HG03442 (cell line): ENCODE measurements around the gene ALPK3.

Experiments
- ATAC-seq: cut with Tn5 transposase; IDR thresholded peaks from one replicate; pipeline ENCODE4 v1.9.1; 2021; ENCODE audit warnings: mild to moderate bottlenecking, moderate library complexity; ENCODE audit not compliant: unreplicated experiment

ALPK3 gene

DNA sequence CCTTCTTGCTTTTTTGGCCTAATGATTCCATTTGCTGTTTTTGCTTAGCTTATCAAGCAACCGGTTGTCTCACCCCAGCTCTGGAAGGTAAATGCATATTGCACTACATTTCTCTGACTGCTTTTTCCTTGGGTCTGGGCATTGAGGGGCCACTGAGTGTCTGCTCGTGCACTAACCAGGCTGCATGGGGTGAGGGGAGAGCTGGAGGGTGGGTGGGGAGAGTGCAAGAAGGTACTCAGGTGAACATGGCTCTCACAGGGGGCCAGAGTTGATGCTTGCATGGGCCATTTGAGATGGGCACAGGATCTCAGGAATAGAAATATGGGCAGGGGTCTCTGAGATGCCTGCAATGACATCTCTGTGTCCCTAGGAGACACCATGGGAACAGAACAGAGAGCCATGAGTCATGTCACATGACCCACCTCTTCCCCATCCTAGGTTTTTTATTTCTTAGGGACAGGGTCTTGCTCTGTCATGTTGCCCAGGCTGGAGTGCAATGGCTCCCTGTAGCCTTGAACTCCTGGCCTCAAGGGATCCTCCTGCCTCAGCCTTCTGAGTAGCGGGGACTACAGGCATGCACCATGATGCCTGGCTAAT, 6.2 kb downstream of the ALPK3 start:
- ATAC-seq = no peak

DNA sequence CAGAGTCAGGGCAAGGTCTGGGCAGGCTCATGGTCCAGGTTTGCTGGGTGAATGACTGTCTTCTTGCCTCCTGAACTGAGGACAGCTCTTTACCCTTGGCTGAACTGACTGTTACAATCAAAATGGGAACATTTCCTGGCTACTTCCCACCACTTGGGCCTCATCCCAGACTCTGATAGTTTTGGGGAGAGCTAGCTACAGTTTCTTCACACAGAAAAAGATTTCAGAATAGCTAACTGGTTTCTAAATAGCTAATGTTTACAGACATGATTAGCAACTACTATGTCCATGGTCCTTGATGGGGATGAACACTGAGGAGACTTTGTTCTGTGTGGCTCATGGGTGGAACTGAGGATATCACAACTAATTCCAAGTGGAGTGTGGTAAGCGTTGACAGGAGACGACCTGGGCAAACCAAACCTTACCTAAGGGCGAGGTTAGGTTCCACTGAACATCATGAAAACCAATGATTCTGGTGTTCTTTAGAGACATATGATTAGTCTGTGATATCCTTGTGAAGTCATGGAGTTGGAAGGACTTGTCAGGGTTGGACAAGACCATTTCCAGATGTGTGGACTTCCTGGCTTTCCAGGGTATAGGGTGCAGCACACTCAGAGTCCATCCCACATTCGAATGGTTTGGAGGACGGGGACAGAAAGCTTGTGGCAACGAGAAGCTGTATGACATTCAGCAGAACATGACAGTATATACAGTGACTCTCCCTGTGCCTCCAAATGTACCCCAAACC, 7.3 kb downstream of the ALPK3 start:
- no peak for ATAC-seq

- no peak for ATAC-seq
Measured at GRCh38 chr15:84826369-84826823, 9.2 kb downstream of the ALPK3 start.

DNA sequence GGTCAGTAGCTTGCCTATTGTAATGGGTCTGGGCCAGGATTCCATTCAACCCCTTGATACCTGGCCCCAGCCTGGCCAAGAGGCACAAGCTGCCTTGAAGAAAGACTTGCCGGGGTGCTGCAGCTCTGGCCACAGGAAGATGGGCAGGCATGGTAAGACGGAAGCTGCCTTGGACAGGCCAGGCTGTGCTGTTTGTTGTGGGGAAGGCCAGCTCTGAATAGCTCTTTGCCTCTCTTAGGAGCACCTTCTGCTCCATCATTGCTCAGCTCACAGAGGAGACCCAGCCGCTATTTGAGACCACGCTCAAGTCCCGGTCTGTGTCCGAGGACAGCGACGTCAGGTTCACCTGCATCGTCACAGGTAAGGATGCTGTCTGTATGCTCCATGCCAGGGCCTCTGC, 10.1 kb downstream of the ALPK3 start:
- ATAC-seq = no peak

- no peak for ATAC-seq
Measured at GRCh38 chr15:84828086-84828908, 11.1 kb downstream of the ALPK3 start.

GRCh38 chr15:84829428-84829827, 12.3 kb downstream of the ALPK3 start:
- no peak for ATAC-seq

DNA sequence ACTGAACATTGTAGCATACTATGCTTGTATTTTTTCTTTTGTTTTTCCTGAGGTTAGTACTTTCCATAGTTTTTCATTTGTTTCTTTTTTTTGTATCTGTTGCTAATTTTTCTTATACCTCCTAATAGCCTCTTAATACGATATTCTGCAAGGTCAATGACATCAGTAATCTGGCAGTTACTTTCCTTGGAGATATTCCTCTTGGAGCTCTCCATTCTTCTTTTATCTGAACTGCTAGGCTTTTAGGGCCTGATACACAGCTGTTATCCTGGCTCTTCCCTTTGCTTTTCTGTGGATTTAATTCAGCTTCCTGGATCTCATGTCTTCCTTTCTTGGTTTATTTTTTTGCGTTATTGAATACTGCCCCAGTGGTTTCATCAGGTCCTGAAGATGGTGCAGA, 12.9 kb downstream of the ALPK3 start:
- ATAC-seq = no peak

DNA sequence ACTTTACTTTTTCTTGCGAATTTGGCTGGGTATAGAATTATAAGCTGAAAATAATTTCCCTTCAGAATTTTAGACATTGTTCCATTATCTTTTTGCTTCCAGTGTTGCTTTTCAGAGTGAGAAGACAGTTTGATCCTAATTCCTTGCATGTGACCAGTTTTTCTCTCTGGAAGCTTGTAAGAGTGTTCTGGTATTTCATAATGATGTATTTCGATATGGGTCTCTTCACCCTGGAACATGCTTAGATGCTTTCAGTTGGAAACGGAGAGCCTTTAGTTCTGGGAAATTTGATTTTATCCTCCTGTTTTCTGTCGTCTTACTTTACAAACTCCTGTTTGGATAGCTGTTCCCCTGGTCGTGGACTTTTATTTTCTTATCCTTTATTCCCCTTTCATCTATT, 13.9 kb downstream of the ALPK3 start:
- ATAC-seq = no peak

GRCh38 chr15:84831613-84832012, 14.5 kb downstream of the ALPK3 start:
- ATAC-seq = no peak

DNA sequence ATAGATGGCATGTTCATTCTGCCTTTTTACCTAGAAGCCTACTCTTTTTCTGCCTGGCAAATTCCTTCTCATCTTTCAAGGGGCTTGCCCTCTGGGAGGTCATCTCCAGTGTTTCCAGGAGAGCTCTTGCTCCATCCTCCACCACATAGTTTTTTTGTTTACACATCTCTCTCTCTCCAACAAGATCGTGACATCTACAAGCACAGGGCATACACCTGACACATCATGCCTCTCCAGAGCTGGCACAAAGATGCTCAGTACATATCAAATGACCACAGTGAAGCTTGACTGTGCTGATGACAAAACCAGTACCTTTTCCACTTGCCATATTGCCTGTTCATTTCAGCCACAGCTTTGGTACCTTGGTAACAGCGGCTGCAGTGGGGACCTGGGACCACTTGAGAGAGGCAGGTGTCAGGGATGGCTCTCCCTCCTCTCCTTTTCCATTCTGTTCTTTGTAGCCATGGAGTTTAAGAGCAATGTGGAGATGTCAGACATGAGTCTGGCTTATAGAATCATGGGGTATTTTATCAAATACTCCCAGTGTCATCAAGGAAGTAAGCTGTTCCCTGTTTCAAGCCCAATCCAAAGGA, 15.4 kb downstream of the ALPK3 start:
- no peak for ATAC-seq

DNA sequence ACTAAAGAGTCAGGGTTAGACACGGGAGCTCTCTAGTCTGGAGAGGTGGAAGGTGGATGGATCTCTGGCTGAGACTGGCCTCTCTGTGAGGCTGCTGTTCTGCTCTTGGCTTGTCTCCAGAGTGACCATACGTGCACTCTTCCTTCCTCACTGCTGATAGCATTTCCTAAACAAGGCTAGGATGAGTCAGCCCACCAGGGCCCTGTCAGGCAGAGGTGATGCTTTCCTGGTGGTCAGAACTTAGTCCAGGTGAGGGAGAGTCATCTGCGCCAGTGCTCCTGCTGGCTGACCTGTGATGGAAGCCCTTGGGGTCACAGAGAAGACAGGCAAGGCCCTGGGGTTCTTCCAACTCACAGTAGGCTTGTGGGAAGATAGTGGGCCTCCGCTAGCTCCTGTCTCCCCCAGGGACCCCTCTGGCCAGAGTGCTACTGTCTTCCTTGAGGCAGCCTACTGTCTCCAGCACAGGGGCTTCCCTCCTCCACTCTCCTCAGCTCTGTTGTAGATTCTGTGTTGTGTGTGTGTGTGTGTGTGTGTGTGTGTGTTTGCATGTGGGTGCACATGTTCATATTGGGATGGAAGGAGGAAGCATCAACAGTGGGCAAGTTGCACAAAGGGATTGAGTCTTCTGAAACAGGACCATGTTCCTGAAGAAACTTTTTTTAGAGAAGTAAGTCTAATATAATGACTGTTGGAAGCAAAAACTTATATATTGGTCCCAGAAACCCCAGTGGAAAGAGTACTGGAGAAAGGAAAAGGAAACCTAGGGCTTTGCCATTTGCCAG, 16.5 kb downstream of the ALPK3 start:
- no peak for ATAC-seq

- ATAC-seq = no peak
Measured at GRCh38 chr15:84834229-84834955, 17.2 kb downstream of the ALPK3 start.

- no peak for ATAC-seq
Measured at GRCh38 chr15:84834969-84835368, 17.8 kb downstream of the ALPK3 start.

DNA sequence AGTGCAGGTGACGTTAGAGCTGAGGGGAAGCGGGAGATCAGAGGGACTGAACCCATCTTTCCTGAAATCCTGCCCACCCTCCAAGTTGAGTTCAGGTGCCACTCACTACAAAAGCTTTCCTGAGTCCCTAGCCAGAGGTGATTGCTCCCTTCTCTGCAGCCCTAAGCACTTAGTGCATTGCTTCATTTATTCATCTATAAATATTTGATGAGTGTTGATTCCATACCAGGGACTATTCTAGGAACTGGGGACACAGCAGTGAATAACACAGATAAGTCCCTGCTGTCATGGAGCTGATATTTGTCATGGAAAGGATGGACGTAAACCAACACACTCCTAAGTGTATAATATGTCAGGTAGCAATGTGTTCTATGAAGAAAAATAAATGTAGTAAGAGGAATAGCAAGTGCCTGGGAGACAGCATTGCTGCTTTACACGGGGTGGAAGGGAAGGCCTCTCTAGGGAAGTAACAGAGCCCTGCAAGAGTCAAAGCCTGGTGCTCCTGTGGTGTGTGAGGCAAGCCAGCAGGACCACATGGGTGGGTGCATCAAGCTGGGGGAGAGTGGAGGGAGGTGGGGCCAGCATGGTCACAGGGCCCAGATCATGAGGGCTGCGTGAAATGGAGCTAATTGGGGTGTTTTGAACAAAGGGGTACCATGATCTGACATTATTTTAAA, 18.6 kb downstream of the ALPK3 start:
- no peak for ATAC-seq

DNA sequence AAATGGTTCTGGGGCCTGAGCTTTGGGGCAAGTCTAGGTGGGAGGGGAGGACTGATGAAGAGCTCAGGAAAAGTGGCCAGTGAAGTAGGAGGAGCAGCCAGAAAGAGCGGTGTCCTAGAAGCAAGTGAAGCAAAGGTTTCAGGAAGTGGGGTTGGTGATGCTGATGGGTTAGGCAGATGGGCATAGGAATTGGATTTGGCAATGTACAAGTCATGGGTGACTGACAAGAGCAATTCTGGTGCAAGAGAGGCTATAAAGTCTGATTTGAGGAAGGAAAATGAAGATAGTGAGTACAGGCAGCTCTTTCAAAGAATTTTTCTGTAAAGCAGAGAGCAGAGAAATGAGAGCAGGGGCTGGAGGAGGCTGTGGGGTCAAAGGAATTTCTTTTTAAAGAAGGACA, 19.7 kb downstream of the ALPK3 start:
- ATAC-seq = no peak

DNA sequence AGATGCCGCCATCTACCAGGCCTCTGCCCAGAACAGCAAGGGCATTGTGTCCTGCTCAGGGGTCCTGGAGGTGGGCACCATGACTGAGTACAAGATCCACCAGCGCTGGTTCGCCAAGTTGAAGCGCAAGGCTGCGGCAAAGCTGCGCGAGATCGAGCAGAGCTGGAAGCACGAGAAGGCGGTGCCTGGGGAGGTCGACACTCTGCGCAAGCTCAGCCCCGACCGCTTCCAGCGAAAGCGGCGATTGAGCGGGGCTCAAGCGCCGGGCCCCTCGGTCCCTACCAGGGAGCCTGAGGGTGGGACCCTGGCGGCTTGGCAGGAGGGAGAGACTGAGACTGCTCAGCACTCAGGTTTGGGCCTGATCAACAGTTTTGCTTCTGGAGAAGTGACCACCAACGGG, 22.6 kb downstream of the ALPK3 start:
- ATAC-seq = no peak

DNA sequence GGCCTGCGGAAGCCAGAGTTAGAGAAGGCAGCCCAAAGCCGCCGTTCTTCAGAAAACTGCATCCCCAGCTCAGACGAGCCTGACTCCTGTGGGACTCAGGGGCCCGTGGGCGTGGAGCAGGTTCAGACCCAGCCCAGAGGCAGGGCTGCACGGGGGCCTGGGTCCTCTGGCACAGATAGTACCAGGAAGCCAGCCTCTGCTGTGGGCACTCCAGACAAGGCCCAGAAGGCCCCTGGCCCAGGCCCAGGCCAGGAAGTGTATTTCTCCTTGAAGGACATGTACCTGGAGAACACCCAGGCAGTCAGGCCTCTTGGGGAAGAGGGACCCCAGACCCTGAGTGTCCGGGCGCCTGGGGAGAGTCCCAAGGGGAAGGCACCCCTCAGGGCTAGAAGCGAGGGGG, 23.1 kb downstream of the ALPK3 start:
- no peak for ATAC-seq

GRCh38 chr15:84840741-84841429, 23.7 kb downstream of the ALPK3 start:
- no peak for ATAC-seq

DNA sequence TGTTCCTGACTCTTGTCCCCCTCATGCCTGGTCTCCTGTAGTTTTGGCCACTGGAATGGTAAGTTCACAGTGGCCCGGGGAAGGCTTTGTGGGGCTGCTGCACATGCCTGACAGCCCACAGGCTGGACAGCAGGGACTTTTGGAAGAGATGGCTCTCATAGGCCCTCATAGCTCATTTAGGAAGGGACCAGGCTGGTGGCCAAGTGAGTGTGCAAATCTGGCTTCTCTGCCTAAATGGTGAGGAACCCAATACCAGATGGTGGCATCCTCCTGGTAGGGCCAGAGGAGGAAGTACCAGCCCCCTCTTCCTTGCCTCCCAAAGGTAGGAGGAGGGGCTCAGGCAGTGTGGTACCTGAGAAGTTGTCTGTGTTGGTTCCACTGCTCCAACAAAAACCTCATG, 25.6 kb downstream of the ALPK3 start:
- ATAC-seq = no peak
